ENCODE data around the gene DNAI2.

Gene DNAI2

GRCh38 chr17:74243013-74243755, 30.9 kb upstream of the DNAI2 start:
- no peak for TF ChIP-seq SIN3A (IDR thresholded peaks at IDR 0.05; ENCODE audit: borderline replicate concordance, insufficient read depth, low read length)
- no peak for TF ChIP-seq REST (IDR thresholded peaks at IDR 0.05; ENCODE audit: insufficient read depth in 1 of 2, low read depth in 2 of 2, low read length in 2 of 2)
- TF ChIP-seq POLR2AphosphoS5 (IDR thresholded peaks at IDR 0.05; ENCODE audit: low read depth, low read length) = no peak
- no peak for TF ChIP-seq TAF1 (IDR thresholded peaks at IDR 0.05; ENCODE audit: borderline replicate concordance, insufficient read depth, low read length)
- no peak for TF ChIP-seq FOXP2 (optimal IDR thresholded peaks at IDR 0.05; ENCODE audit: borderline replicate concordance, extremely low read depth, extremely low read length, insufficient read depth)

DNA sequence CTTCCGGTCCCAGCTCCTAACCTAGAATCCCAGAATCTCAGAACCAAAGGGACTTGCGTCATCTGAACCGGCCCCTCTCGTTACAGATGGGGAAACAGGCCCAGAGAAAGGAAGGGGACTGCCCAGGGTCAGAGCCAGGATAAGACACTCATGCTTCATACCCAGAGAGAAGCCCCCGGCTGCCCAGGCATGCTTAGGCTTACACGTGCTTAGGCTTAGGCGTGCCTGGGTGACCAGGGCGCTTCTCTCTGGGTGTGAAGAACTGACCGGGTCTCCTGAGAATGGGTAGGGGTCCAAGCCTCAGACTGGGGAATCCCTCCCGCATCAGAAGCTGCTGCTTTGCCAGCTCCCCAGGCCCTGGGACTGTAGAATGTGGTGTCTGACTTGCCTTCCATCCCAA, 29.9 kb upstream of the DNAI2 start:
- no peak for TF ChIP-seq TAF1 (IDR thresholded peaks at IDR 0.05; ENCODE audit: borderline replicate concordance, insufficient read depth, low read length)
- no peak for TF ChIP-seq SIN3A (IDR thresholded peaks at IDR 0.05; ENCODE audit: borderline replicate concordance, insufficient read depth, low read length)
- no peak for TF ChIP-seq POLR2AphosphoS5 (IDR thresholded peaks at IDR 0.05; ENCODE audit: low read depth, low read length)
- TF ChIP-seq REST (IDR thresholded peaks at IDR 0.05; ENCODE audit: insufficient read depth in 1 of 2, low read depth in 2 of 2, low read length in 2 of 2) = no peak
- TF ChIP-seq FOXP2 (optimal IDR thresholded peaks at IDR 0.05; ENCODE audit: borderline replicate concordance, extremely low read depth, extremely low read length, insufficient read depth) = no peak

- no peak for TF ChIP-seq FOXP2 (optimal IDR thresholded peaks at IDR 0.05; ENCODE audit: borderline replicate concordance, extremely low read depth, extremely low read length, insufficient read depth)
- TF ChIP-seq SIN3A (IDR thresholded peaks at IDR 0.05; ENCODE audit: borderline replicate concordance, insufficient read depth, low read length) = no peak
- TF ChIP-seq TAF1 (IDR thresholded peaks at IDR 0.05; ENCODE audit: borderline replicate concordance, insufficient read depth, low read length) = no peak
- no peak for TF ChIP-seq REST (IDR thresholded peaks at IDR 0.05; ENCODE audit: insufficient read depth in 1 of 2, low read depth in 2 of 2, low read length in 2 of 2)
- TF ChIP-seq POLR2AphosphoS5 (IDR thresholded peaks at IDR 0.05; ENCODE audit: low read depth, low read length) = no peak
These were observed 29.5 kb upstream of the DNAI2 start for GRCh38 chr17:74244548-74244947.

DNA sequence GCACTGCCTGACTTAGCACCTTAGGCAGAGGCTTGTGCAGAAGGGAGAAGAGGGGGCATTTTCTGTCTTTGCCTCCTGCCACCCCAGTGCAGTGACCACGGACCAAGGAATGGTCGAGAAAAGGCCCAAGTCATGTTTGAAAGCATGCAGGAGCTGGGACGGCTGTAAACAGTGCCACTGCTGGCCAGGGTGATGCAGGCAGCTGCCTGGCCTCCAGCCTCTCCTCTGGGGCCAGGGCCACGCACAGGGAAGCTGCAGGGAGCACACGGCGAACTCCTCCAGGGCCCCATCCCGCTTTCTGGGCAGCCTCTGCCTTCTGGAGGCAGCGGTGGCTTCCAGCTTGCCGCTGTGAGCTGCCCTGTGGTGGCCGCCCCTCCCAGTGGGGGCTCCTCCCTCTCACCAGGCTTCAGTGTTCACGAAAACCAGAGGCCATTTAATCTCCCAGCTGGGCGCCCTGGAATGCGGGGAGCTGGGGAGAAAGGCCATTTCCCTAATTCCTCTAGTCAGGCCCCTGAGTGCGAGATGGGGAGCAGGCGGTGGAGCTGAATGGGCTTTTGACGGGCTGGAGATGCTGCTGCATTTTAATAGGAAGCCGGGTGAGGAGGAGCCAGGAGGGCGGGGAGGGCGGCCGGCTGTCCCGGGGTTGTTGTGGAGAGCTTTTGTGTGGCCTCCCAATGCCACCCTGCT, 28.7 kb upstream of the DNAI2 start:
- TF ChIP-seq TAF1 (IDR thresholded peaks at IDR 0.05; ENCODE audit: borderline replicate concordance, insufficient read depth, low read length) = no peak
- TF ChIP-seq REST (IDR thresholded peaks at IDR 0.05; ENCODE audit: insufficient read depth in 1 of 2, low read depth in 2 of 2, low read length in 2 of 2) = no peak
- TF ChIP-seq SIN3A (IDR thresholded peaks at IDR 0.05; ENCODE audit: borderline replicate concordance, insufficient read depth, low read length) = no peak
- TF ChIP-seq POLR2AphosphoS5 (IDR thresholded peaks at IDR 0.05; ENCODE audit: low read depth, low read length) = no peak
- no peak for TF ChIP-seq FOXP2 (optimal IDR thresholded peaks at IDR 0.05; ENCODE audit: borderline replicate concordance, extremely low read depth, extremely low read length, insufficient read depth)

Measured in PFSK-1 (cell line).